K562 (cell line): ENCODE results near the gene KASH5. TPM values are rescaled to one million over a fixed set of nuclear protein-coding genes. Genes with fewer than 3 reads are reported as not detected.

Experiments
- ATAC-seq: fragments of 200-7000 bp; cut with Tn5 transposase; 3 replicates; pipeline ENCODE4 v1.9.1; 2020; ENCODE audit warnings: moderate library complexity
- BruUV-seq: library from RNA; stranded (reverse); fragments of 400-500 nt; replicated peaks from 2 replicates; lab custom pipeline; 2021; lab: Mats Ljungman, UMichigan
- CTCF ChIA-PET: fragments of 300-600 bp; formaldehyde crosslinking; extraction: SDS; loops from one replicate; lab custom pipeline; 2021; ENCODE audit warnings: low intra/inter-chr PET ratio; lab: Yijun Ruan, JAX
- POLR2A ChIA-PET: fragments of 300-600, 350-650 bp; sonication (Branson Sonifier 250); formaldehyde crosslinking; extraction: SDS; loops from one replicate; lab custom pipeline; 2021; ENCODE audit warnings: antibody characterized with exemption, inconsistent platforms; lab: Yijun Ruan, JAX
- DNase-seq, 4 experiments: peaks; one replicate each; pipeline versions ENCODE4 v3.0.0 to v3.0.0-alpha.2; 2011 to 2018; ENCODE audit warnings: low spot score in 3 of 4, mixed read lengths in 3 of 4; ENCODE audit errors: extremely low read depth in 1 of 4
- FAIRE-seq: peaks from 2 replicates; lab custom pipeline; 2011; peaks lifted over from hg19 to GRCh38; lab: Jason Lieb, UNC
- H2AFZ ChIP-seq: 2 replicates; pipeline ENCODE4 v1.6.0; 2011; ENCODE audit warnings: low read depth, low read length, control low read depth, inconsistent platforms
- H3K27ac ChIP-seq: fragments of 200-600 bp; 3 replicates; pipeline ENCODE4 v1.8.0; 2011; ENCODE audit warnings: low read depth, mild to moderate bottlenecking, control low read depth, inconsistent platforms, low read length, moderate library complexity, mixed read lengths; ENCODE audit errors: extremely low read depth
- H3K27me3 ChIP-seq, 2 experiments: fragments of 300-600 bp in 1 of 2; 2 replicates in 1 of 2; 3 replicates in 1 of 2; pipeline versions ENCODE4 v1.6.0 to v1.8.0; 2011; ENCODE audit warnings: inconsistent platforms in 2 of 2, low read length in 2 of 2, mild to moderate bottlenecking in 1 of 2, mixed read lengths in 1 of 2, moderate library complexity in 1 of 2; ENCODE audit not compliant: control insufficient read depth in 2 of 2, insufficient read depth in 2 of 2
- H3K36me3 ChIP-seq: fragments of 300-600 bp; 3 replicates; pipeline ENCODE4 v1.8.0; 2011; ENCODE audit warnings: mild to moderate bottlenecking, low read length, inconsistent platforms; ENCODE audit not compliant: control insufficient read depth, insufficient read depth
- H3K4me1 ChIP-seq, 2 experiments: fragments of 200-600 bp in 1 of 2; replicated peaks in 1 of 2; 2 replicates in 1 of 2; 3 replicates in 1 of 2; pipeline versions ENCODE4 v1.5.1 to v1.8.0; 2011; ENCODE audit warnings: inconsistent platforms in 2 of 2, low read length in 2 of 2, mild to moderate bottlenecking in 1 of 2, mixed read lengths in 1 of 2, moderate library complexity in 1 of 2; ENCODE audit not compliant: control insufficient read depth in 2 of 2, insufficient read depth in 2 of 2
- H3K4me2 ChIP-seq: 2 replicates; pipeline ENCODE4 v1.6.1; 2011; ENCODE audit warnings: low read length, control low read depth, inconsistent platforms, mixed read lengths; ENCODE audit not compliant: insufficient read depth
- H3K4me3 ChIP-seq: fragments of 200-600 bp; sonication (generic), shearing (Covaris generic); 2 replicates; pipeline ENCODE4 v1.5.1; 2016; ENCODE audit warnings: control low read depth, inconsistent platforms
- H3K79me2 ChIP-seq: fragments of 200-600 bp; 3 replicates; pipeline ENCODE4 v1.8.0; 2011; ENCODE audit warnings: low read length, inconsistent platforms; ENCODE audit not compliant: control insufficient read depth, insufficient read depth
- H3K9ac ChIP-seq, 2 experiments: 2 replicates each; pipeline versions ENCODE4 v1.6.0 to v1.6.1; 2011; ENCODE audit warnings: low read depth in 2 of 2, low read length in 2 of 2, control low read depth in 1 of 2, inconsistent platforms in 1 of 2, mild to moderate bottlenecking in 1 of 2, mixed read lengths in 1 of 2; ENCODE audit not compliant: insufficient read depth in 1 of 2
- H3K9me1 ChIP-seq: one replicate; pipeline ENCODE4 v1.6.0; 2011; ENCODE audit warnings: inconsistent platforms, mild to moderate bottlenecking, low read length, moderate library complexity; ENCODE audit not compliant: control insufficient read depth, insufficient read depth
- H3K9me3 ChIP-seq: replicated peaks from 2 replicates; pipeline ENCODE4 v1.5.1; 2011; ENCODE audit warnings: low read depth, low read length, inconsistent platforms; ENCODE audit not compliant: control insufficient read depth, insufficient read depth
- H4K20me1 ChIP-seq: replicated peaks from 2 replicates; pipeline ENCODE4 v1.6.1; 2011; ENCODE audit warnings: low read length, inconsistent platforms, mixed read lengths; ENCODE audit not compliant: control insufficient read depth, insufficient read depth
- RBM15 ChIP-seq: fragments of 200-400 bp; formaldehyde crosslinking; IDR thresholded peaks from 2 replicates; pipeline ENCODE4 v1.6.1; 2018; ENCODE audit warnings: mild to moderate bottlenecking, low read length, moderate library complexity; ENCODE audit not compliant: insufficient read depth
- ZNF445 ChIP-seq: fragments of 250-450 bp; sonication (Bioruptor Pico); IDR thresholded peaks from 2 replicates; pipeline ENCODE4 v1.4.0; 2020; ENCODE audit warnings: low read depth, mild to moderate bottlenecking, moderate library complexity
- WGBS: fragments of 100-300 bp; shearing (Covaris generic); methylation state at CpG from one replicate; pipeline ENCODE4 v1.1.6; 2016; ENCODE audit warnings: low coverage, mixed read lengths; ENCODE audit not compliant: insufficient coverage; ENCODE audit errors: missing lambda C conversion rate; 5-methylcytosine and 5-hydroxymethylcytosine counted together
- in situ Hi-C: fragments of 300-500 bp; cut with MboI; formaldehyde crosslinking; loops from 4 replicates; pipeline ENCODE4 v1.15.0; 2018; ENCODE audit warnings: inconsistent platforms, mixed read lengths
- intact Hi-C: fragments of 100-400 bp; cut with micrococcal nuclease; formaldehyde crosslinking; loops from 2 replicates; pipeline ENCODE4 v1.14.2; 2022
- polyA plus RNA-seq, 8 experiments: library from polyadenylated mRNA; depleted of rRNA in 4 of 8; stranded (reverse) in 5 of 8; unstranded in 3 of 8; fragments of >200 nt; fragmentation: Nextera tagmentation in 2 of 8; fragmentation: Illumina TruSeq in 1 of 8; extraction: Ambion mirVana in 2 of 8; extraction: Trizol in 1 of 8; gene quantifications; 2 replicates each; pipeline versions ENCODE4 v1.2.1 to v1.2.3, GENCODE V29; 2011 to 2014; ENCODE audit warnings: inconsistent platforms in 1 of 8, missing spikeins in 1 of 8
- total RNA-seq, 7 experiments: library from RNA; depleted of rRNA in 6 of 7; stranded (reverse); fragments of >200 nt in 6 of 7; fragmentation: Illumina TruSeq in 2 of 7; extraction: Trizol in 2 of 7; gene quantifications; 2 replicates each; pipeline versions ENCODE4 v1.2.1 to v1.2.3, GENCODE V29; 2011 to 2021; ENCODE audit warnings: low replicate concordance in 1 of 7
- TF ChIP-seq, protein P1 (sequence below): fragments of 450-650 bp; conservative IDR thresholded peaks from 2 replicates; pipeline ENCODE4 v1.6.1; 2016; ENCODE audit warnings: missing genetic modification characterization, low read depth, mild to moderate bottlenecking, missing compliant biosample characterization, moderate library complexity

Gene KASH5
- total and polyA plus RNA-seq, 9 of the 15 experiments (the other 6 are each of a cell fraction or from before 2014, with no cell fraction given): 0.07 to 0.84 (median 0.34) TPM; not detected in 1

DNA sequence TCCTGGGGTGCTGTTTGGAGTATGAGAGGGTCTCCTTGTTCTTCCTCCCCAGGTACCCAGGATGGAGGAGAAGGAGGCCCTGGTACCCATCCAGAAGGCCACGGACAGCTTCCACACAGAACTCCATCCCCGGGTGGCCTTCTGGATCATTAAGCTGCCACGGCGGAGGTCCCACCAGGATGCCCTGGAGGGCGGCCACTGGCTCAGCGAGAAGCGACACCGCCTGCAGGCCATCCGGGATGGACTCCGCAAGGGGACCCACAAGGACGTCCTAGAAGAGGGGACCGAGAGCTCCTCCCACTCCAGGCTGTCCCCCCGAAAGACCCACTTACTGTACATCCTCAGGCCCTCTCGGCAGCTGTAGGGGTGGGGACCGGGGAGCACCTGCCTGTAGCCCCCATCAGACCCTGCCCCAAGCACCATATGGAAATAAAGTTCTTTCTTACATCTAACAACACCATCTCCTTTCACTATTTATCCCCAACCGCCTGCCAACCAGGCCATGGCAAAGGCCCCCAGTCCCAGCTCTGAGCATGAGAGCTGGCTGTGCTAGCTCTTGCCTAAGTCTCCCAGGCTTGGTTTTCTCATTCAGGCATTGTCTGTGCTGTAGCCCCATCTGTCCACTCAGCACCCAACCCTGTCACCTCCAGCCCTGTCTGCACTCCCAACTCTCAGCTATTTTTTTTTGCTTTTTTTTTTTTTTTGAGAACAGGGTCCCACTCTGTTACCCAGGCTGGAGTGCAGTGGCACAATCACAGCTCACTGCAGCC, 13.2 kb upstream of the KASH5 start:
- Histone ChIP-seq H3K36me3 (no peaks in the 10 kb centered on the region), H3K27ac (no peak overlapping the region), H3K9me3 (no peaks in the 10 kb centered on the region), H3K4me1 (peaks cover 0 to 8% of the 10 kb centered on the region in 2 experiments; a peak in 2 of 5 replicates), H3K27me3 (no peaks in the 10 kb centered on the region), H3K4me2 (no peak overlapping the region)
- no peak for ATAC-seq
- POLR2A ChIA-PET: interaction anchor here (0.7 to 1.1 kb wide), 4 partner anchors 10 to 77 kb away, joined by 3 to 5 read pairs (median 4); partner anchors contain the start of gene PIH1D1
- WGBS: 64% methylated on average over 16 of the region's 16 CpGs
- TF ChIP-seq ZNF445 (CRISPR knock-in tag) (no peak), RBM15 (no peak)
- TF ChIP-seq, protein P1, sequence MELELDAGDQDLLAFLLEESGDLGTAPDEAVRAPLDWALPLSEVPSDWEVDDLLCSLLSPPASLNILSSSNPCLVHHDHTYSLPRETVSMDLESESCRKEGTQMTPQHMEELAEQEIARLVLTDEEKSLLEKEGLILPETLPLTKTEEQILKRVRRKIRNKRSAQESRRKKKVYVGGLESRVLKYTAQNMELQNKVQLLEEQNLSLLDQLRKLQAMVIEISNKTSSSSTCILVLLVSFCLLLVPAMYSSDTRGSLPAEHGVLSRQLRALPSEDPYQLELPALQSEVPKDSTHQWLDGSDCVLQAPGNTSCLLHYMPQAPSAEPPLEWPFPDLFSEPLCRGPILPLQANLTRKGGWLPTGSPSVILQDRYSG (tag): no peak
- TF ChIP-seq, all 486 proteins: peak for 0
- no peak overlapping the region for H3K4me3 ChIP-seq
- H4K20me1 ChIP-seq: no peaks in the 10 kb centered on the region
- CTCF ChIA-PET: no interaction called here
- intact Hi-C loops: no loop called here
- no peak overlapping the region for H2AFZ ChIP-seq
- DNase-seq (no peak), FAIRE-seq (no peak)
- no peak overlapping the region; a peak in 1 of 4 replicates for H3K9ac ChIP-seq
- H3K9me1 ChIP-seq: no peaks in the 10 kb centered on the region
- no TSS peak for BruUV-seq
- in situ Hi-C loops: no loop called here
- H3K79me2 ChIP-seq: no peaks in the 10 kb centered on the region
